Stimulated activated CD4-positive, alpha-beta T cell treated with anti-CD3 and anti-CD28 coated beads, Interleukin-15, amount 100 ng/mL, for 1 hour (primary cell): ENCODE data around the gene TMPRSS3.

Experiments
- DNase-seq, 2 donors: peaks; one replicate each; pipeline ENCODE4 v3.0.0-alpha.2; 2020; ENCODE audit warnings: low read depth in 1 of 2, low spot score in 1 of 2

Gene TMPRSS3

GRCh38 chr21:42337830-42338728 lies 57.8 kb downstream of the TMPRSS3 start:
- peak; percentile 70 to 74 for DNase-seq

GRCh38 chr21:42337276-42337675 lies 58.6 kb downstream of the TMPRSS3 start:
- no peak for DNase-seq

- DNase-seq: no peak
Observed at GRCh38 chr21:42336054-42336453, 59.8 kb downstream of the TMPRSS3 start.

- no peak for DNase-seq
Observed at GRCh38 chr21:42332557-42333317, 63.1 kb downstream of the TMPRSS3 start.

- no peak for DNase-seq
Observed at GRCh38 chr21:42331660-42332059, 64.2 kb downstream of the TMPRSS3 start.

- DNase-seq: no peak
Observed at GRCh38 chr21:42330380-42331371, 65.2 kb downstream of the TMPRSS3 start.

- no peak for DNase-seq
Observed at GRCh38 chr21:42324896-42325295, 71.0 kb downstream of the TMPRSS3 start.
